SU-DHL-6 (cell line): Measurements from ENCODE around the gene TPK1.
"Not testable (repeated sequence)": the region's sequence is repeated elsewhere in the genome, so short reads cannot be mapped to it uniquely, and the experiment has no call there.

Source experiments
- EZH2phosphoT487 ChIP-seq: fragments of 200-600 bp; sonication (generic), shearing (Covaris generic); conservative IDR thresholded peaks from 2 replicates; pipeline ENCODE4 v1.6.1; 2018; ENCODE audit warnings: mild to moderate bottlenecking, antibody characterized with exemption, low read length, moderate library complexity, mixed read lengths
- TF ChIP-seq, protein P1 (sequence below): fragments of 200-600 bp; sonication (generic); IDR thresholded peaks from one replicate; pipeline ENCODE4 v1.5.1; 2017; ENCODE audit warnings: antibody characterized with exemption, mild to moderate bottlenecking, low read length, moderate library complexity; ENCODE audit not compliant: insufficient read depth, poor library complexity, severe bottlenecking

DNA sequence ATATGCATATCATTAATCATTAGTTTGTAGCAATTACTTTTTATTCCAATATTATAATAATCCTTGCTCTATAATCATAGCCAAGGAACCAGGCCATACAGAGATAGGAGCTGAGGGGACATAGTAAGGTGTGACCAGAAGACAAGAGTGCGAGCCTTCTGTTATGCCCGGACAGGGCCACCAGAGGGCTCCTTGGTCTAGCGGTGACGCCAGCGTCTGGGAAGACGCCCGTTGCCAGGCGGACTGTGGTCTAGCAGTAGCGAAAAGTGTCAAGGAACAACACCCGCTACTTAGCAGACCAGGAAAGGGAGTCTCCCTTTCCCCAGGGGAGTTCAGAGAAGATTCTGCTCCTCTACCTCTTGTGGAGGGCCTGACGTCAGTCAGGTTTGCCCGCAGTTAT lies 109.0 kb downstream of the TPK1 start:
- TF ChIP-seq, protein P1, sequence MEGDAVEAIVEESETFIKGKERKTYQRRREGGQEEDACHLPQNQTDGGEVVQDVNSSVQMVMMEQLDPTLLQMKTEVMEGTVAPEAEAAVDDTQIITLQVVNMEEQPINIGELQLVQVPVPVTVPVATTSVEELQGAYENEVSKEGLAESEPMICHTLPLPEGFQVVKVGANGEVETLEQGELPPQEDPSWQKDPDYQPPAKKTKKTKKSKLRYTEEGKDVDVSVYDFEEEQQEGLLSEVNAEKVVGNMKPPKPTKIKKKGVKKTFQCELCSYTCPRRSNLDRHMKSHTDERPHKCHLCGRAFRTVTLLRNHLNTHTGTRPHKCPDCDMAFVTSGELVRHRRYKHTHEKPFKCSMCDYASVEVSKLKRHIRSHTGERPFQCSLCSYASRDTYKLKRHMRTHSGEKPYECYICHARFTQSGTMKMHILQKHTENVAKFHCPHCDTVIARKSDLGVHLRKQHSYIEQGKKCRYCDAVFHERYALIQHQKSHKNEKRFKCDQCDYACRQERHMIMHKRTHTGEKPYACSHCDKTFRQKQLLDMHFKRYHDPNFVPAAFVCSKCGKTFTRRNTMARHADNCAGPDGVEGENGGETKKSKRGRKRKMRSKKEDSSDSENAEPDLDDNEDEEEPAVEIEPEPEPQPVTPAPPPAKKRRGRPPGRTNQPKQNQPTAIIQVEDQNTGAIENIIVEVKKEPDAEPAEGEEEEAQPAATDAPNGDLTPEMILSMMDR: not testable (repeated sequence)
- not testable (repeated sequence) for TF ChIP-seq EZH2phosphoT487
